ENCODE results near the gene JPH4.

The JPH4 gene

DNA sequence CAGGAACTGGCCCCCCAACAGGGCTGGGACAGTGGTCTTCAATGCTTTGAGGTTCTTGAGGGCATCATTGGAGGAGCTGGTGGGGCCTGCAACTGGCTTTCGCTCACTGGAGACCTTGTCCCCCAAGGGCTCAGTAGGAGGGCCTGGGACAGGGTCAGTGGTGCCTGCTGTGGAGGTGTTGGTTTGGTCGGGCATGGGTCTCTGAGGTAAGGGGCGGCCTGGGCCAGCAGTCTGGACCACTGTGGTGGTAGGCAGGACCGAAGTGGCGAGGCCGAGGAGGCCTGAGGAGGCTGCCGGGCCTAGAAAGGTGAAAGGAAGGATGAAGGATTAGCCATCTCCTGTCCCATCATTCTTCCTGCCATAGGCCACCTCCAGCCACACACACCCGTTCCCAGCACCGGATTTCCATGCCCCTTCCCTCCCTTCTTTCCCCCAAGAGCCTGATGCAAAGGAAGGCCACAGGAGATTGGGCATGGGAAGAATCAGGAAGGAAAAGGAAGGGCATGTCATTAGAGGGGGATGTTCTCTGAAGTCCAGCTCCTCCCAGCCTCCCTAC lies 55.9 kb downstream of the JPH4 start:
- DNase-seq = no peak

DNA sequence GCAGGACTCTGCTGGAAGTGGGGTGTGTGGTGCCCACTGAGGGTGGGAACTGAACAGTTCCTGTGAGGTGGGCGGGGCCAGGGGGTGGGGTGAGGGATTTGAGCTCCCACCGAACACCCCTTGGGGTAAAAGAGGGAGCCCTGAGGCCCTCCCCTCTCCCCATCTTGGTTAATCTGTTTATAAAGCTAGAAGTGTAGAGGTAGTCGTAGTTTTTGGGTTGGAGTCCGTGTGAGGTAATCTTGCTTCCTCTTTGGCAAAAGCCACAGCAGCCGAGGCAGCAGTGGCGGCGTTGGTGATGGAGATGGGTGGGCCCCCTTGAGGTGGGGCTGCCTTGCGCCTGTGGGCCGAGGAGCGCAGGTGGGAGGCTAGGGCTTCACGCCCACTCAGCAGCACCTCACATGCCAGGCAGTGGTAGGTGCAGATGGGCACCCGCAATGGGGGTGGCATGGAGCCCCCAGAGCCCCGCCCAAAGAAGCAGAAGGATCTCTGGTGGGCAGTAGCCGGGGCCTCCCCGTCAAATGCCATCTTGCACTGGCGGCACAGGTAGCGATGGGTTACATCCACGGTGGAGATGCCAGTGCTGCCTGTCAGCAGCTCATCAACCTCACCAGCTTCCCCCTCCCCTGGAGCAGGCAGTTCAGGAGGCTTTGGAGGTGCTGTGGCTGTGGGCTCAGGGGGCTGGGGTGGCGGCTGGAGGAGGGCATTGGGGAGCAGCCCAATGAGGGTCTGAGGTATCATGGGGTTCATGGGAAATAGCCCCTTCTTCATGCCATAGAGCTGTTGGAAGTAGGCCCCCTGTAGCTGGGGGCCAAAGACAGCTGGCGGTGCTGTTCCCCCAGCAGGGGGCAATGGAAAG lies 56.6 kb downstream of the JPH4 start:
- no peak for DNase-seq

DNA sequence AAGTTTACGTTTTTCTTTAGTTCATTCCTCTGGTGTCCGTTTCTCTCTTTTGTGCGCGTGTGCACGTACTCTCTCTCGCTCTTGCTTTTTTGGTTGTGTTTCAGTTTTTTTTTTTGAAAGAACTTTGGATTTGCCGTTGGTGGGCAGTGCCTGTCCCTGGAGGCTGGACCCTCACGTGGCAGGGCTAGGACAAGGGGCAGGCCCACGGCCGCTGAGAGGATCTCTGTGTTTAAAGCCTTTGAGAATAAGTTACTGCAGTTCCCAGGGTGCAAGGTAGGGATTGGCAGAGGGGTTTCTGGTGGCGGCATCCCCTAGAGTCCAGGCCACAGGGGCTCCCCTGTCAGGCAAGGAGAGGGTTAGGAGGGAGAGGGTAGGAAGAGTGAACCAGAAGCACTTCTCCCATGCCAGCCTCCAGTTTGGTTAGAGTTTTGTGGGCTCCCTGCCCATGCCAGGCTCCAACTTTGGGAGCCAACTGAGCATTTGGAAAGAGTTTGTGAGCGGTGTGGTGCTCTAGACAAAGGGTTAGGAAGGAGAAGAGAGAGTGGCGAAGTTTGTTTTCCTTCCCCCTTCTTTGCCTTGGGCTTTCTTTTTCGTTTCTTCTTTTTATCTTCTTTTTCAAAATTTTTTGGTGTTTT lies 57.6 kb downstream of the JPH4 start:
- no peak for DNase-seq

DNA sequence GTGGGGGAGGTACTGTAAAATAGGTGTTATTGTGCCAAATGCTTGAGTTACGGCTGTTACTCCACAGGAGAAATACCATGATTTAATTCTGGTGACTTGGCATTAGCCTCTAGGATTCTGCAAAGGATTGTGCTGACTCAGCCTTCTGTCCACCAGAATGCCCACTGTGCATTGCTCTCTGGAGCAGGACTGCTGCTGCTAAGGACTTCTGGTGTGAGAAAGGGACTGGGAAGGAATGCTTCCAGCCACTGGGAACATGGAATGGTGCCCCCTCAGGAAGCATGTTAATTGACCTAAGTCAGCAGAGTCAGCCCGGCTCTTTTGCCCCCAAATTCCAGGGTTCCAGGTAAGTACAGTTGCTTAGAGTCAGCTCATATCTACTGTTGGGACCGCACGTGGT lies 59.9 kb downstream of the JPH4 start:
- DNase-seq = no peak

Measured in Kasumi-1 (cell line).